GM12892 (cell line): ENCODE results near the gene CYP4Z1.

Experiments
- POLR2A ChIP-seq: IDR thresholded peaks from 2 replicates; pipeline ENCODE4 v1.6.1; 2011; ENCODE audit warnings: low read depth, low read length, control low read depth
- POLR2AphosphoS5 ChIP-seq: IDR thresholded peaks from 2 replicates; pipeline ENCODE4 v1.6.1; 2011; ENCODE audit warnings: low read depth, low read length, control low read depth

GRCh38 chr1:47067097-47067594, at the start of gene CYP4Z1:
- TF ChIP-seq POLR2AphosphoS5 (no peak), POLR2A (no peak)
